ENCODE data around the gene LRRTM2. TPM values are rescaled to one million over a fixed set of nuclear protein-coding genes. Genes with fewer than 3 reads are reported as not detected.
"Not testable (repeated sequence)": the region's sequence is repeated elsewhere in the genome, so short reads cannot be mapped to it uniquely, and the experiment has no call there.

The LRRTM2 gene
- total RNA-seq, 1 donor from 2014 or later, result 0.54 TPM

- Histone ChIP-seq H3K27me3 (ENCODE audit: insufficient read depth, low read length) (no peaks in the 10 kb centered on the region), H3K27ac (ENCODE audit: low read depth, low read length) (no peak overlapping the region)
- FAIRE-seq, result no peak
Measured at GRCh38 chr5:138840103-138840502, 35.0 kb downstream of the LRRTM2 start.

GRCh38 chr5:138837160-138837559 is 38.0 kb downstream of the LRRTM2 start:
- no peak for TF ChIP-seq EZH2 (IDR thresholded peaks at IDR 0.05; ENCODE audit: insufficient read depth, low read length)
- no peak for TF ChIP-seq CTCF (IDR thresholded peaks at IDR 0.05; ENCODE audit: insufficient read depth, low read depth, low read length)
- no peak overlapping the region for H3K4me2 ChIP-seq (ENCODE audit: low read length)
- H3K36me3 ChIP-seq (ENCODE audit: insufficient read depth, low read length), result no peaks in the 10 kb centered on the region
- Mint-ChIP-seq H3K27me3 (ENCODE audit: low read depth, unreplicated experiment) (no peaks in the 10 kb centered on the region), H3K4me1 (ENCODE audit: low read depth, unreplicated experiment) (peaks cover 29% of the 10 kb centered on the region), H3K4me3 (ENCODE audit: unreplicated experiment) (no peak overlapping the region), H3K27ac (ENCODE audit: unreplicated experiment) (no peak overlapping the region), H3K36me3 (ENCODE audit: low read depth, unreplicated experiment) (peaks cover 3% of the 10 kb centered on the region), H3K9me3 (ENCODE audit: unreplicated experiment) (no peaks in the 10 kb centered on the region)
- peaks cover 86% of the 10 kb centered on the region for H4K20me1 ChIP-seq (ENCODE audit: insufficient read depth, low read length)
- no peak overlapping the region for H2AFZ ChIP-seq (ENCODE audit: low read depth, low read length)
- no peak overlapping the region for H3K27ac ChIP-seq (ENCODE audit: low read depth, low read length)
- DNase-seq (ENCODE audit: low read depth) (no peak), FAIRE-seq (no peak)
- peaks cover 98% of the 10 kb centered on the region for H3K79me2 ChIP-seq (ENCODE audit: insufficient read depth, low read length)
- no peaks in the 10 kb centered on the region for H3K27me3 ChIP-seq (ENCODE audit: insufficient read depth, low read length)
- no peak overlapping the region for H3K9ac ChIP-seq (ENCODE audit: low read length)
- H3K4me1 ChIP-seq (ENCODE audit: insufficient read depth, low read length), result peaks cover 1% of the 10 kb centered on the region
- no peak overlapping the region for H3K4me3 ChIP-seq (ENCODE audit: insufficient read depth, low read depth, low read length)
- no peaks in the 10 kb centered on the region for H3K9me3 ChIP-seq (ENCODE audit: insufficient read depth, low read depth, low read length)

More at GRCh38 chr5:138840103-138840502, 35.0 kb downstream of the LRRTM2 start:
- no peaks in the 10 kb centered on the region for H3K9me3 ChIP-seq (ENCODE audit: insufficient read depth, low read depth, low read length)
- H3K36me3 ChIP-seq (ENCODE audit: insufficient read depth, low read length), result no peaks in the 10 kb centered on the region
- peaks cover 96% of the 10 kb centered on the region for H3K79me2 ChIP-seq (ENCODE audit: insufficient read depth, low read length)
- Mint-ChIP-seq H3K27me3 (ENCODE audit: low read depth, unreplicated experiment) (no peaks in the 10 kb centered on the region), H3K36me3 (ENCODE audit: low read depth, unreplicated experiment) (peaks cover 4% of the 10 kb centered on the region), H3K9me3 (ENCODE audit: unreplicated experiment) (no peaks in the 10 kb centered on the region), H3K4me3 (ENCODE audit: unreplicated experiment) (no peak overlapping the region), H3K27ac (ENCODE audit: unreplicated experiment) (no peak overlapping the region), H3K4me1 (ENCODE audit: low read depth, unreplicated experiment) (peaks cover 21% of the 10 kb centered on the region)
- H3K4me1 ChIP-seq (ENCODE audit: insufficient read depth, low read length), result peaks cover 20% of the 10 kb centered on the region
- no peak overlapping the region for H3K4me2 ChIP-seq (ENCODE audit: low read length)
- H4K20me1 ChIP-seq (ENCODE audit: insufficient read depth, low read length), result peaks cover 80% of the 10 kb centered on the region
- no peak for DNase-seq (ENCODE audit: low read depth)
- H3K4me3 ChIP-seq (ENCODE audit: insufficient read depth, low read depth, low read length), result no peak overlapping the region
- H3K9ac ChIP-seq (ENCODE audit: low read length), result no peak overlapping the region
- TF ChIP-seq EZH2 (IDR thresholded peaks at IDR 0.05; ENCODE audit: insufficient read depth, low read length) (no peak), CTCF (IDR thresholded peaks at IDR 0.05; ENCODE audit: insufficient read depth, low read depth, low read length) (no peak)
- no peak overlapping the region for H2AFZ ChIP-seq (ENCODE audit: low read depth, low read length)

GRCh38 chr5:138834853-138835252 is 40.3 kb downstream of the LRRTM2 start:
- H3K27me3 ChIP-seq (ENCODE audit: insufficient read depth, low read length); H3K9me3 ChIP-seq (ENCODE audit: insufficient read depth, low read depth, low read length); H3K4me3 ChIP-seq (ENCODE audit: insufficient read depth, low read depth, low read length); H3K27me3 Mint-ChIP-seq (ENCODE audit: low read depth, unreplicated experiment); H3K4me2 ChIP-seq (ENCODE audit: low read length); H3K36me3 ChIP-seq (ENCODE audit: insufficient read depth, low read length); H3K4me3 Mint-ChIP-seq (ENCODE audit: unreplicated experiment); H2AFZ ChIP-seq (ENCODE audit: low read depth, low read length); H3K9me3 Mint-ChIP-seq (ENCODE audit: unreplicated experiment); H3K27ac Mint-ChIP-seq (ENCODE audit: unreplicated experiment); H3K9ac ChIP-seq (ENCODE audit: low read length); DNase-seq (ENCODE audit: low read depth); FAIRE-seq; H3K27ac ChIP-seq (ENCODE audit: low read depth, low read length); H3K36me3 Mint-ChIP-seq (ENCODE audit: low read depth, unreplicated experiment): not testable (repeated sequence)
- H3K4me1 ChIP-seq (ENCODE audit: insufficient read depth, low read length), result peaks cover 11% of the 10 kb centered on the region
- peaks cover 95% of the 10 kb centered on the region for H3K79me2 ChIP-seq (ENCODE audit: insufficient read depth, low read length)
- H3K4me1 Mint-ChIP-seq (ENCODE audit: low read depth, unreplicated experiment), result peaks cover 46% of the 10 kb centered on the region
- peaks cover 91% of the 10 kb centered on the region for H4K20me1 ChIP-seq (ENCODE audit: insufficient read depth, low read length)
